Suppressor macrophage treated with lipopolysaccharide for 4 hours (primary cell): Measurements from ENCODE around the gene SORCS2.

Experiments used
- DNase-seq: peaks from one replicate; pipeline ENCODE4 v3.0.0-alpha.2; 2020

SORCS2 gene

DNA sequence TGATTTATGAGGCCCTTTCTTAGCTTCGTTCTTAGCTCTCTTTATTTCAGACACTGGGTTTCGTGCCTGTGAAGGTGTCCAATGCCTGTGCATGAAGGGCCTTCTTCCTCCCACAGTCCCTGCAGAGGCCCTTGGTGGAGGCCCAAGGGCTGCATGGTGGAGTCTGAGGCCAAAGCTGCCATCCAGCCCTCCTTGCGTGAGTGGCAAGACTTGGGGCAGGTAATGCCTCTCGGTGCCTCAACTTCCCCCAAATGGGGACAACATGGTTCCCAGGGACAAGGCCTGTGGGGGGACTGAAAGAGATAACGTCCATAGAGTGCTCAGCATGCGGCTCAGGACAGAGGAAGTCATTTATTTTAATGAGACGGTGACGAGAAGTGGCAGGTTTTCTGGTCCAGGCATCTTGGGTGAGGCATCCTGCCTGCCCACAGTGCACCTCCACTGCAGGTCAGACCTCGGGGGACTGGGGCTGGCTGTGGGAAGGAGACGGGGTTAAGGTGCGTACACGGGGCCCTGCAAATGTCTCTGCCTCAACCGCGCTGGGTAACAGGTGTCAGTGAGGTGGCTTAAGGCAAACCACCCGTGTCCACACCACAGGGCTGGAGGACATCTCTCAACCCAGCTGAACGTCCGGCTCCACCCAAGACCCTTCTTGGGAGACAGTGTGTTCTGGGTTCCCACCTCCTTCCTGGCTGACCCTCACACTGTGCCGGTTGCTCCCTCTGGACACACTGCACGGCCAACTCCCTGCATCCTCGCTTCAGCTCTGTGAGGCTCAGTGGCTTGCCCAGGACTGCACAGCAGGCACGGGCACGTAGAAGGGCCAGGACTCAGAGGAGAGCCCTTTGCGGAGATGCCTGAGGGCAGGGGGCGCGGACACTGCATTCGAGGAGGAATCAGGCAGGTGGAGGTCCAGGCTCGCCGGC is 191.9 kb downstream of the SORCS2 start:
- no peak for DNase-seq

DNA sequence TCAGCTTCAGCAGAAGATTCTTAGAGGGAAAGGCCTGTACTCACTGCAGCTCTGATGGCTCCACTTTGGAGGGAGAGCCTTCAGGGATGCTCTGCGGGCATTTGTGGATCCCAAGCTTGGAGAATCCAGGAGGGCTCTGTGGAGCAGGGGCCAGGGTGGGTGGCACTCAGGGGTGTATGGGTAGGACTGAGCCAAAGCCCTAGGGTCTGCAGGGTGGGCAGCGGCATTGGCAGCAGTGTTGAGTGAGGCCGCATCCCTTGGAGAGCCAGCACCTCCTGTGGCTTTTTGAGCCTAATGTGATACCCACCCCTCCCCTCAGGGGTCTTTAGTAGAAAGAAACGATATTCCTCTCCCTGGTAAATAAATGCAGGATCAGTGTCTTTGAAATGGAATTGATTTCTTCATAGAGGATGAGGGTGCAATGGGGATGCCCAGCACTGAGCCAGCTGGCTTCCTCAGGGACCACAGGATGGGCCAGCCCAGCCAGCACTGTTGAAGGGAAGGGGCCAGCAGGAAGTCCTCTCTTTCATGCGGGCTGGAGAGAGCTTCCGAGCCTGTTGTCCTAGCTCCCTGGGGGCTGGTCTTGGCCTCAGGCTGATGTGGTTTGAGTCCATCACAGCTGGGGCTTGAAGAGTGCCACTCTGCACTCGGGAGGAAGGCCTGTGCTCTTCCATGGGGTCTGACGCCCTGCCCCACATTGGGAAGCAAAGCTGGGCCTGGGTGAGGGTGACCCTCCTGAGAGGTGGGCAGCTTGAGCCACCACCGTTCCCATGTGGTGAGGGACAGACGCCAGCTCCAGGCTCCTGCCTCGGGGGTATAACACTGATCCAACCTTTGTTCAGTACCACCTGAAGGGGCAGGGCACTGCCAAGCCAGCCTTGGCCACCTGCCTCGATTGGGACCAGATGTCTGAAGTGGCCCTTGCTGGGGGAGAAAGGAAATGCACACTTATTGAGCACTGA is 192.9 kb downstream of the SORCS2 start:
- no peak for DNase-seq

DNA sequence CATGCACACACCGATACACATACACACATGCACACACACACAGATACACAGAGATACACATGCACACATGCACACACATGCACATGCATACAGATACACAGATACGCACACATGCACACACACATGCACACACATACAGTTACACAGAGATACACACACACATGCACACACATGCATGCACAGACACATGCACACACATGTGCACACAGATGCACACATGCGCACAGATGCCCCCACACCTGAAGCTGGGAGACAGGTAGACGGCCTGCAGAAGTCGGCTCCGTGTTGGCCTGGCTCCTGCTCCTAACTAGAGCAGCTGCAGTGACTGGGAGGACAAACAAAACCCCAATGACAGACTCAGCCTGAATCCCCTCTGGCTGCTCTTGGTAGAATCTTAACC is 195.6 kb downstream of the SORCS2 start:
- no peak for DNase-seq

DNA sequence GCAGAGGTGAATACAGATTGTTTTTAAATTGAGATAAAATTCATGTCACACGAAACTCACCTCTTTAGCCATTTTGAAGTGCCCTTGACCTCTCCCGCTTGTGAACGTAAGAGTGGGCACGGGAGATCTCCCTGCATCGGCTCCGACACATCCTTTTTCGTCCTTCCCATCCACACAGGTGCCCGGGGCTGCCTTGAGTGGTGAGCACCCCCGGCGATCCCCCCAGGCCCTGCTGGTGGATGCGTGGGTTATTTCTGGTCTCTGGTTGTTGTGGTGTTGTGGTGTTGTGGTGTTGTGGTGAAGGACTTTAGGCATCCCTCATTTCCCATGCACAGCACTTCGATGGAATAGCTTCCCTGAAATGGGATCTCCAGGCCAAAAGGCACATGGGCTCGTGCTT is 196.3 kb downstream of the SORCS2 start:
- no peak for DNase-seq

DNA sequence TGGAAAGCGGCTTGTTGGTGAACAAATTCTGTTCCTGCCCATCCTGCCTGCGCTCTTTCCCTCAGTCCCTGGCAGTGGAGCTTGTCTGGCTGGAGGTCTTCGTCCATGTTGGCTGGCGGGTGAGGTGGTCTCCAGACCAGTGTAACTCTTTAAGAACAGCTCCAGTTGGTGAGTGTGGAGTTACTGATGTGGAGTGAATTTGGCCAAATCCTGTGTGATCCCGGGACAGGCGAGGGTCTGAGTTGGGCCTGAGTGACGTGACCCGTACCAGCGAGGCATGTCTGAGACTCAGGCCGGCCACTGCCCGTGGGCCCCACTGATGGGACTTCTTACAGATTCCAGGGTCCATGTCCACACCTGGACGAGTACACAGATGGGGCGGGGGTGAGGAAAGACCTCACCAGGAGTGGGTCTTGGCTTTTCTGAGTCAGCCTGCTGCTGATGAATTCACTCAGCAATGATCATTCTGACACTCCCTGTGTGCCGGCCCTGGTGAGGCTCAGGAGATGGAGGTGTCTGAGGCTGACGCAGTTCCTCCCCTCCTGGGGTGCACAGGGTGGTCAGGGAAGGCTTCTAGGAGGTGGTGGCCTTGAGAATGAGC is 196.9 kb downstream of the SORCS2 start:
- DNase-seq, result no peak

DNA sequence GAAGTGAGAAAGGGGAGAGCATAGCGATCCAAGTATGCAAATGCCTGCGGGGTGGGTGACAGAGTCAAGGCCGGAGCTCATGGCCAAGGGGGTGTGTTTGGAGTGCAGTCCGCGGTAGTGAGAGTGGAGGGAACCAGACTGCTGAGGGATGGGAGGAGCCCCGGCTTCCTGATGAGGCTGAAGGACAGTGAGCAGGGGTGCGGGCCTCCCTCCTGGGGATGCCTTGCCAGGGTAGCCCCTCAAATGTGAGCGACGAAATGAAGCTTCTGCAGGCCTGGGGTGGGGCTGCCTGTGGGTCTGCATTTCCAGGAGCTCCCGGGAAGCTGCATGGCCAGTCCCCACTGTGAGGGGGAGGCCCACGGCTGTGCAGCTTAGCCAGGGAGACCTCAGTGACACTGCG is 197.4 kb downstream of the SORCS2 start:
- DNase-seq, result no peak

DNA sequence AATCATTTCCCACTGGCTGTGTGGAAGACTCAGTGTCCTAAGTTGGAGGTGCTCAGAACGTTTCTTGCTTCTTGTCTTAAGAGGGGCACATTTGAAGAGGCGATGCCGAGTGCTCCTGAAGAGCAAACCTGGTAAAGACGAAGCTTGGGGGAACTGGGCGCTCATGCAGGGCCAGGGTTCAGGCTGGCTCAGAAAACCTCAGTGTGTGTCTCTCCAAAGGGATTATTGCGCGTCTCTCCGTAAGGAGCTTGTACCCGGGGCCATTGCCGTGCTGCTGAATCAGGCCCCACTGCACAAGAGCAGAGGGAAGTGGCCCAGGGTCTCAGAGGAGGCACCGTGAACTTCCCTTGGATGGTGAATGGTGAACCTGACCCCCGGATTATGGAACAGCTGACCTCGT is 198.0 kb downstream of the SORCS2 start:
- no peak for DNase-seq

DNA sequence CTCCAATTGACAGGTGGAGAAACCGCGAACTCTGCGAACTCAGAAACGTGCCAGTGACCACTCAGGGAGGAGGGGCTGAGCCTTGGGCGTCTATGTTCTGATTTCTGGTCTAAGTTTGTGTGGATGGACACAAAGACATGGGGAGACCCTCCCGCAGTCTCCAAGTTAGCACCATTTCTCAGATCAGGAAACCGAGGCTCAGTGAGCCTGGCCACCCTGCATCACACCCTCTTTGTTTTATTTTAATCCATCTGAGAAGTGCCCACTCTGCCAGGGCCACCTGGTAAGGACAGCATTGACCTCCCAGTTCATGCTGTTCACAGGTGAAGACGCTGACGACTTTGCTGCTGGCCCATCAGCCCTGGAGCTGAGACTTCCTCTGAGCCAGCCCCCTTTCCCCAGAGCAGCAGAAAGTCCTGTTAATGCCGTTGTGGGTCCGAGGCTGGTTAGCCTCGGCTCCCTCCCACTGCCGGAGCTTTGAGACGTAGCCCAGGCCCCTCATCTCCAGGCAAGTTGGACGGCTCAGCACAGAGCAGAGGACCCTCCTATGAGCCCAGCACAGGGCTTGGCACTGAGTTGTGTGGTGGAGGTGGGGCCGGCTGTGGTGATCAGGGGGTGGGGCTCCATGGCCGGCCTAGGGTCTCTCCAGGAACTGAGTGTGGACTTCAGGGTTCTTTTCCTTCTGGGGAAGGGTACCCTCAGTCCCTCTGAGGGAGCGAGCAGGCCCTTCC is 198.7 kb downstream of the SORCS2 start:
- no peak for DNase-seq

DNA sequence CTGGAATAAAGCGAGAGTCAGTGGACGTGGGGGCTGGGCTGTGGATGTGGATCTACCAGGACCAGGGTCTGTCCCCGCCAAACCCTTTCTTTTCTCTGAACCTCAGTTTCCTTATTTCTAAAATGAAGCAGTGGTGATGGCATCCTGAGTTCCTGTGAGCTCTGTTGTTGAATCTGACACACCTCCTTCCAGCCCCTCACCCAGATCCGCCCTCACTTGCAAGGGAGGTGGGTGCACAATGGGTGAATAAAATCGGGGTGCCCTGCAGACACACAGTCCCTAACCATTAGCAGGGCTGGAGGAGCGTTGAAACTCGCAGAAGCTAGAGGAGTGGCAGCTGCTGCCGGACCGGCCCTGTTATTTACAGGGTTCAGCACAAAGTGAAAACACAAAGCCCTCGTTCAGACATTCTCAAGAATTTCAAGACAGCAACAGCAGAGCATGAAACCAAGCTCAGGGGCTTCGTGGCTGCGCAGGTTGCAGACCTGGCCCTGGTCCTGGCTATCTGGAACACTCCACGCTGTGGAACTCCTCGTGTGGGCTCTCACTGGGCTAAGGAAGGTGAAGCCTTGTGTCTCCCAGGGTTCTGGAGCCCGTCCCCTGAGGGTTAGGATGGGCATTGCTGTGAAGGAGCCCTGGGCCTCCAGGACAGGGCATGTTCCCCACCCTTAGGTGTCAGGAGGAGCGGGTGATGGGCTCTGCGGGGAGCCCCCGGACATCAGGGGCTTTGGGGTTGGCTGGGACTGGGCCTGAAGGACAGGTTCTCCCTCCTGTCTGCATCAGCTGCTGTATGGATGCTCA is 199.5 kb downstream of the SORCS2 start:
- no peak for DNase-seq

DNA sequence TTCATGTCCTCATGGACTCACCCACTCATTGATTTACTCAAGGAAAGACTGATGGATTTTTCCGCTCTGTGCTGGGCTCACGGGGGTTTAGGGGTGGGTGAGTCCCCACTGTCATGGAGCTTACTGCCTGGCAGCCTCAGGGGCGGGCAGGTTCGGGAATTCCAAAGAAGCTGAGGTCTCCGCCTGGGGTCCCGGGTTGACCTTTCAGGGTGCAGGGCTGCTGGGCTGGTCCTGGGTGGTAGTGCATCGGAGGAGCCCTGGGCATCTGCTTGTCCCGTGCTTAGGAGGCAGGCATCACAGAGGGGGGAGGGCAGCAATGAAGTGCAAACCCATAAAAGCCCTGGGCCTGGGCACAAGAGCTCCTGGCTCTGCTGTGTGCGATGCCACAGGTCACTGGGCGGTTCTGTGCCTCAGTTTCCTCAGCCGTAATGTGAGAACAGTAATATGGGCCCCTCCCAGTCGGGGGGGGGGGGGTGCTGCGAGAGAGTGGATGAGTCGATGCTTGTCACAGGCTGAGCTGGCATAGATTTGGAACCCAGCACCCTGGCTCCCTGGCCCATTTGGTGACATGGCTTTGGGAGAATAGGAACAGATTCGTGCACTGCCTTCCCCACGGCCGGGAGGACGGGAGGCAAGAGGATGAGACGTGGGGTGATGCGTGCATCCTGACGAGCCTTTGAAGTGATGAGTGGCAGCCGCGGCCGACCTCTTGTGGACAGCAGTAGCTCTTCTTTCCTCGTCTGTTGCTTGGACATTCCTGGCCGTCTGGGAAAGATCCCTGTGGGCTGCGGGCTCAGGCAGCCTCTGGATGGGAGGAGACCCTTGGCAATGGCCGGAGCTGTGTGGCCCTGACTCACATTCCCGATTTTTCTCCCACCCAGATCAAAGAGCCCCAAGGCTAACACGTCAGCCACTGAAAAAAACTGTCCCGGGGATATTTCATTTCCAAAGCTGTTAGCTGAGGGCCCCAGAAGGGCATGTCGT is 200.4 kb downstream of the SORCS2 start:
- DNase-seq, result no peak

DNA sequence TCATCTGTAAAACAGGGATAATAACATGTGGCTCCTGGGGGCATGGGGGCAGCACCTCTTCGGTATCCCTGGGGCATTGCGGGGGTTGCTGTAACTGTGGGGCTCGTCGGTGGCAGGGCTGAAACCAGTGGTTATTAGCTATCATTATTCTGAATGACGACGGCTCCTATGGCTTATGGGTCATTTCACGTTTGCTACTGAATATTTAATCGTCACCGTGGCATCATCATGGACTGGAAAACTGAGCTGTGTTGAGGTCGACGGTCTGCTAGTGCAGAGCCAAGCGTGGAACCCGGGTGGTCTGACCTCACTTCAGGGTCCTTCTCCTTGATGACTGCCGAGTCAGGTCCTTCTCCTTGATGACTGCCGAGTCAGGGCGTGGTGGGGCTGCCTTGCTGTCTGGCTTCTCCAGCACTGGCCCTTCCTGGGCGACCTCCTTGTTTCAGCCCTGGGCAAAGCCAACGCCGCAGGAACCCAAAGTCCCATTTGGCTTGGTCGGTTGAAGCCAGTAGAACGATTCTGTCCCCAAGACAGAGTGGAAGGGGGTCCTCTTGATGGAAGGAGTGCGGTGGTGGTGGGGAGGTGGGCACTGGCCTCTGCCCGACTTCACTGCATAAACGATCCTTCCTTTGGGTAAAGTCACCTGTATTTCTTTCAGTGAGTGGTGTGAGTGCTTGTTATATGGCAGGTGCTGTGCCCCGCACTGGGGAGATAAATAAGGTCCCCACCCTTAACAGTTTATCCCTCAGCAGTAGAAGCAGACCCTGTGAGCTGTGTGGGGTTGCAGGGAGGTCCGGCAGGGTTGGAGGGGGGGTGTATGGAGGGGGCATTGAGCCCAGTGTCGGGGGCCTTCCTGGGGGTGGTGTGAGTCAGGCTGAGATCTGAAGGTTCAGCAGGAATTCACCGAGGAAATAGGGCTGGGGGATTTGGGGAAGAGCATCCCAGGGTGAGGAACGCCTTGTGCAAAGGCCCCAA is 201.6 kb downstream of the SORCS2 start:
- DNase-seq, result no peak

DNA sequence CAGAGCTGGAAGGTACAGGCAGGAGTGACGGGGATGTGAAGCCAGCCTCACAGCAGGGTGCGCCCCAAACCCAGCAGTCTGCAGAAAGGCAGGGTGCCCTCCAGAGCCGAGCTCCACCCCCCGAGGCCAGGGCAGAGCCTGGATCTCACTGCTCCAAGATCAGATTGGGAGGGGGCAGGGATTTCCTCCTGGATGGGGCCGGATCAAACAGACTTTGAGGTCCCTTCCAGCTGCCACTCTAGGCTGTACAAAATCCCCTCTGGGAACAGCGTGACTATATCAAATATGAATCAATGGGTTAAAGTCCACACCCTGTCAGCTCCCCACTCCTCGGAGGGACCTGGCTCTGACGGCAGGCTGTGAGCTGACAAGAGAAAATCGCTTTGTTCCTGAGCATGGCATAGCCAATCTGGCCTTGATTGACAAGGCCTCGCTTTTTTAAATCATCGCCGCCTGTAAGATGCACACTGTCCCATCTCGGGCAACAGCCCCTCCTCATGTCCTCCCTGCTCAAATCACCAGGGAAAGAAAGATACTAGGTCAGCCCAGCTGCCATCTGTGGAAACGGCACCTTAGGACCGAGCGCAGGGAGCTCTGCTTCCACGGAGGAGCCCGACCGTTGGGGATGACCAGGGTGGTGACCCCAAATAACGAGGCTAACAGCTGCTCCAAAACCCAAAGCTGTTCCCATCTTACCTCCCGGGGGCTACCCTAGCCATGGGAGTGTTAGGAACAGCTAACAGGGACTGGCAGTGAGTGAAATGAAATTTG is 202.5 kb downstream of the SORCS2 start:
- no peak for DNase-seq

DNA sequence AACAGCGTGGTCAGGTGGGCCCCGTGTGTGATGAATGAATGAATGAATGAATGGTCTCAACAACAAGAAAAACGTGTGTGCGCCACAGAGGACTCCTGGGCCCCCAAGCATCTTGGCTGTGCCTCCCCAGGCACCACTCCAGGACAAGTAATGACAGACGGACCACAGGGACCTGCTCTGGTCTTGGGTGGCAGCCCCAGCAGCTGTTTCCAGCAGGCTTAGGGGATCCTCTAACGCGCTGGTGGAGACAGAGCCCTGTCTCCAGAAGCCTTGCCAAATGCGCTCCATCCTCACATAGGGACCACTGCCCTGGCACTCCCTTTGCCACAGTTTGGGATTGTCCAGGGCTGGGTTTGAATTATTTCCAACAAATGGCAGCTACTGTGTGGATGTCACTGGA is 203.3 kb downstream of the SORCS2 start:
- DNase-seq, result no peak

DNA sequence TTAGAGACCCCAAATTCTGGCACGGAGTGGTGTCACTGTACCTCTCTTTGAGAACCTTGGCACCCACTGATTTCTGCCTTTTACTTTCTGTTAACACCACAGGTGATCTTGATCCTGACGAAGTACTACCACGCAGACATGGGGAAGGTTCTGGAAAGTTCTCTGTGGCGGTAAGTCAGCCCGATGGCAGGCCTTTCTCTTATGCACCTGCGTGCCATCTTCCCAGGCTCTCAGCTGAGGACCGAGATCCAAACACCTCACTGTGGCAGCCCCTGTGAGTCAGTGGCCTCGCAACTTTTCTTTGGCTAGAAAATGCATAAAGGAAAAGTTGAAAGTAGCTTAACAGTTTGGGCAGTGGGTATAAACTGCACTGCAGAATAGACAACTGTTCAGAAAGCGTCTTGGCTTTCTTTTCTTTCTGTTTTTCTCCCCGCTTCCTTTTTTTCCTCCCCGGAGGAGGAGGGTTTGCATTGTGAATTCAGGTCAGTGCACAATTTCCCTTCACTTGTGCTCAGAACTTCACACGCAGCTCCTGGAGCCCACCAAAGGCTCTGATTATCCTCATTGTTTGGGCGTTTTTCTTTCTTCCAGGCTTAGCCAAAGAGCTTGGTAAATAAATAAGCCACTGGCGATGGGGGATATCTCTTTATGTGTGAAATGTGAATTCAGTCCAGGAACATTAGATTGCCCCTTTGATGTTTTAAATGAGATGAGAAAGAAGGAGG is 204.0 kb downstream of the SORCS2 start:
- DNase-seq, result no peak

DNA sequence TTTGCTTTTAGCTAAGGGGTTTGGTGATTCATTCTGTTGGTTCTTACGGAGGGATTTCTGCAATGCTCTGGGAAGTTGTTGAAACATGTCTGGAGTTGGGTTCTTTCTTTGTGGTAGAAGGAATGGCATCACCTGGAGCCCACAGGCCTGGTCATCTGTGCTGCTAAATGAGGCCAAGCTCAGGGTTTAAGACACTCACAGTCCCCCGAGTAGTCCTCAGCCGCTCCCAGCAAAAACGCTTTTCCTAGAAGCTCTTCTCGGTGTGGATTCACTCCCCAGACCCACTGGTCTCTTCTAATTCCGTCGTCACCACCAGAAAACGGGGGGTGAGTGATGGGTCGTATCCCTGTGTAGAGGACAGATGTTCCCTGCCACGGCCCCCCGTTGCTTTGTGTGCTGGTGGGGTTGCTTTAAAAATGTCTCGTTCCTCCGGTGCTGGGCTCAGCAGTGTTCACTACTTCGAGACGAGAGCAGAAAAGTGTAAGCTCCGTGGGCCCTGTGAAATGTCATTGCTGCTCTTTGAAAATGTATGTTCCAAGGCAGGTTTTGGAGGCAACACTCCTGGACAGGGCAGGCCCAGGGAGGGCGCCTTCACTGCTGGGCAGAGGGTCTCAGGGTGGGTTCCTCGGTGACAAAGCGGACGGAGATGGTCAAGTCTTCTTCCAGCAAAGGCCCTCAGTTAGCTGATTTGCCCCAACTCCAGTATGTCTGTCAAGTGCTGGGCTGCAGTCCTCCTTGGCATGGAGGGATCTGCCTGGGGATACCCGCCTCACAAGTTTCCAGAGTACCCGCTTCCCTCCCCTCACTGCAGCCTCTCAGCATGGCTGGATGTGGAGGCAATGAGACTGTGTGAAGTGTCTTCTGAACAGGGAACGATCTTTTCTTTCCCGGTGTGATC is 205.1 kb downstream of the SORCS2 start:
- no peak for DNase-seq

DNA sequence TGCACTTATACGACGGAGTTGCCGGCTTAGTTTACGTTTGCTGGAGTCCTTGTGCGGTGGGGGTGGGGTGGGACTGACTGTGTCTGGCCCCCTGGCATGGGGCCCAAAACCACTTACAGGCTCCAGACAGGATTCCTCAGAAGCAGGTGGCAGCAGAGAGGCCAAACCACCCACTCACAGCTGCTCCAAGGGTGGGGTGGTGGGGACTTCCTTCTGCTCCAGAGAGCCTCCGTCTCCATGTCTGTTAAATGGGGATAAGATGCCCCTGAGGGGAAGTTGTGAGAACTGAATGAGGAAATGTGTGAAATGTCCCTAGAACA is 205.7 kb downstream of the SORCS2 start:
- DNase-seq, result no peak
